H1 (cell line): ENCODE data around the gene ADGRF1. TPM values are rescaled to one million over a fixed set of nuclear protein-coding genes. Genes with fewer than 3 reads are reported as not detected.

Source experiments
- CTCF ChIA-PET: fragments of 300-600 bp; sonication (Branson Sonifier 250); formaldehyde crosslinking; loops from one replicate; lab custom pipeline; 2021; ENCODE audit not compliant: partially characterized antibody; lab: Charles Lee
- POLR2A ChIA-PET: fragments of 300-600 bp; sonication (Branson Sonifier 250); formaldehyde crosslinking; loops from one replicate; lab custom pipeline; 2021; ENCODE audit warnings: inconsistent platforms; ENCODE audit not compliant: partially characterized antibody; lab: Charles Lee
- DNase-seq, 2 experiments: peaks; one replicate each; pipeline versions ENCODE4 v3.0.0 to v3.0.0-alpha.2; 2010 to 2022; ENCODE audit warnings: low spot score in 2 of 2, low read depth in 1 of 2, mixed read lengths in 1 of 2
- FAIRE-seq: peaks from 2 replicates; lab custom pipeline; 2011; peaks lifted over from hg19 to GRCh38; lab: Jason Lieb, UNC
- H2AFZ ChIP-seq: 2 replicates; pipeline ENCODE4 v1.8.1; 2012; ENCODE audit warnings: low read length, inconsistent platforms
- H2AK5ac ChIP-seq: 2 replicates; pipeline ENCODE4 v1.6.1; 2013; ENCODE audit warnings: low read depth, low read length
- H2BK120ac ChIP-seq: replicated peaks from 2 replicates; pipeline ENCODE3; 2013; ENCODE audit warnings: low read depth, low read length, inconsistent platforms
- H2BK12ac ChIP-seq: 2 replicates; pipeline ENCODE4 v1.6.1; 2013; ENCODE audit warnings: low read depth, low read length
- H2BK15ac ChIP-seq: 2 replicates; pipeline ENCODE4 v1.6.1; 2013; ENCODE audit warnings: low read length
- H2BK20ac ChIP-seq: 2 replicates; pipeline ENCODE4 v1.6.1; 2013; ENCODE audit warnings: low read length
- H2BK5ac ChIP-seq: 2 replicates; pipeline ENCODE4 v1.6.1; 2013; ENCODE audit warnings: low read depth, low read length
- H3K14ac ChIP-seq: 2 replicates; pipeline ENCODE4 v1.6.1; 2013; ENCODE audit warnings: inconsistent platforms; ENCODE audit not compliant: insufficient read length
- H3K18ac ChIP-seq: 2 replicates; pipeline ENCODE4 v1.6.1; 2013; ENCODE audit warnings: low read length; ENCODE audit errors: extremely low read depth
- H3K23ac ChIP-seq: 2 replicates; pipeline ENCODE4 v1.6.1; 2013; ENCODE audit warnings: inconsistent platforms; ENCODE audit not compliant: insufficient read length
- H3K23me2 ChIP-seq: 2 replicates; pipeline ENCODE4 v1.6.1; 2013; ENCODE audit warnings: low read depth, low read length
- H3K27ac ChIP-seq: 2 replicates; pipeline ENCODE4 v1.6.1; 2011; ENCODE audit warnings: low read depth, low read length, inconsistent platforms
- H3K27me3 ChIP-seq, 4 experiments: replicated peaks in 1 of 4; 1 replicate in 1 of 4; 2 replicates in 3 of 4; pipeline versions ENCODE4 v1.6.1 to v1.8.1; 2011 to 2013; ENCODE audit warnings: low read length in 3 of 4, mild to moderate bottlenecking in 3 of 4, inconsistent platforms in 2 of 4, mixed read lengths in 2 of 4, moderate library complexity in 1 of 4; ENCODE audit not compliant: control insufficient read depth in 3 of 4, insufficient read depth in 3 of 4; ENCODE audit errors: extremely low read depth in 1 of 4
- H3K36me3 ChIP-seq, 4 experiments: 2 replicates each; pipeline versions ENCODE4 v1.6.1 to v1.8.1; 2011 to 2013; ENCODE audit warnings: mild to moderate bottlenecking in 4 of 4, low read length in 3 of 4, moderate library complexity in 2 of 4, control low read depth in 1 of 4, inconsistent platforms in 1 of 4; ENCODE audit not compliant: insufficient read depth in 4 of 4, control insufficient read depth in 2 of 4
- H3K4ac ChIP-seq: replicated peaks from 2 replicates; pipeline ENCODE3; 2013; ENCODE audit warnings: low read length, low read depth, mixed read lengths, inconsistent platforms; ENCODE audit not compliant: insufficient read length
- H3K4me1 ChIP-seq, 4 experiments: replicated peaks in 1 of 4; 1 replicate in 1 of 4; 2 replicates in 3 of 4; pipeline versions ENCODE4 v1.6.1 to v1.8.1; 2011 to 2013; ENCODE audit warnings: low read length in 3 of 4, inconsistent platforms in 2 of 4, mixed read lengths in 1 of 4; ENCODE audit not compliant: insufficient read depth in 4 of 4, control insufficient read depth in 3 of 4
- H3K4me2 ChIP-seq, 2 experiments: 2 replicates each; pipeline versions ENCODE4 v1.6.1 to v1.8.1; 2011 to 2013; ENCODE audit warnings: low read depth in 2 of 2, low read length in 2 of 2, control low read depth in 1 of 2, inconsistent platforms in 1 of 2, mild to moderate bottlenecking in 1 of 2; ENCODE audit not compliant: insufficient read depth in 1 of 2
- H3K4me3 ChIP-seq, 4 experiments: fragments of 200-600, 300-600 bp in 1 of 4; sonication (generic), shearing (Covaris generic), sonication (Bioruptor Twin) in 1 of 4; 2 replicates each; pipeline versions ENCODE4 v1.5.1 to v1.8.1; 2011 to 2016; ENCODE audit warnings: low read length in 4 of 4, low read depth in 3 of 4, control low read depth in 2 of 4, inconsistent platforms in 2 of 4, mild to moderate bottlenecking in 2 of 4, mixed read lengths in 1 of 4, moderate library complexity in 1 of 4; ENCODE audit not compliant: insufficient read depth in 2 of 4; ENCODE audit errors: extremely low read depth in 1 of 4
- H3K56ac ChIP-seq: replicated peaks from 2 replicates; pipeline ENCODE3; 2013; ENCODE audit warnings: low read depth, mild to moderate bottlenecking, mixed read lengths, low read length, inconsistent platforms; ENCODE audit not compliant: insufficient read length
- H3K79me1 ChIP-seq: 2 replicates; pipeline ENCODE4 v1.6.1; 2013; ENCODE audit warnings: low read depth, low read length, control low read depth
- H3K79me2 ChIP-seq, 2 experiments: 2 replicates each; pipeline versions ENCODE4 v1.6.1 to v1.8.1; 2012 to 2013; ENCODE audit warnings: low read length in 2 of 2, mild to moderate bottlenecking in 2 of 2, inconsistent platforms in 1 of 2; ENCODE audit not compliant: insufficient read depth in 2 of 2, control insufficient read depth in 1 of 2
- H3K9ac ChIP-seq, 4 experiments: replicated peaks in 1 of 4; 1 replicate in 1 of 4; 2 replicates in 3 of 4; pipeline versions ENCODE4 v1.6.1 to v1.8.1; 2011 to 2013; ENCODE audit warnings: low read depth in 3 of 4, low read length in 3 of 4, control low read depth in 2 of 4, mild to moderate bottlenecking in 2 of 4, moderate library complexity in 2 of 4, inconsistent platforms in 1 of 4; ENCODE audit errors: extremely low read depth in 1 of 4
- H3K9me3 ChIP-seq, 2 experiments: 2 replicates each; pipeline versions ENCODE4 v1.6.1 to v1.8.1; 2012 to 2013; ENCODE audit warnings: mild to moderate bottlenecking in 2 of 2, moderate library complexity in 2 of 2, control low read depth in 1 of 2, inconsistent platforms in 1 of 2, low read depth in 1 of 2, low read length in 1 of 2, mixed read lengths in 1 of 2; ENCODE audit not compliant: insufficient read depth in 2 of 2
- H4K20me1 ChIP-seq, 2 experiments: replicated peaks in 1 of 2; 2 replicates each; pipeline versions ENCODE3 to v1.8.1; 2011 to 2013; ENCODE audit warnings: inconsistent platforms in 2 of 2, low read length in 2 of 2, mild to moderate bottlenecking in 1 of 2; ENCODE audit not compliant: insufficient read depth in 2 of 2, control insufficient read depth in 1 of 2
- H4K5ac ChIP-seq: 2 replicates; pipeline ENCODE4 v1.6.1; 2013; ENCODE audit warnings: low read length, low read depth, mixed read lengths, inconsistent platforms; ENCODE audit not compliant: insufficient read length
- H4K8ac ChIP-seq: 2 replicates; pipeline ENCODE4 v1.8.0; 2013; ENCODE audit warnings: mild to moderate bottlenecking, moderate library complexity, low read length, inconsistent platforms; ENCODE audit not compliant: insufficient read depth; ENCODE audit errors: extremely low read depth
- H4K91ac ChIP-seq: replicated peaks from 2 replicates; pipeline ENCODE3; 2013; ENCODE audit warnings: low read length, mixed read lengths, inconsistent platforms; ENCODE audit not compliant: insufficient read length
- CHD2 ChIP-seq: IDR thresholded peaks from 2 replicates; pipeline ENCODE4 v1.6.1; 2012; ENCODE audit warnings: low read length, improper control_type of control experiment
- E2F6 ChIP-seq: IDR thresholded peaks from 2 replicates; pipeline ENCODE4 v1.6.1; 2012; ENCODE audit warnings: inconsistent platforms
- EP300 ChIP-seq, 2 experiments: IDR thresholded peaks; 1 replicate in 1 of 2; 2 replicates in 1 of 2; pipeline ENCODE4 v1.6.1; 2011 to 2012; ENCODE audit warnings: low read depth in 2 of 2, low read length in 2 of 2, mild to moderate bottlenecking in 2 of 2, borderline replicate concordance in 1 of 2, inconsistent platforms in 1 of 2, moderate library complexity in 1 of 2
- JUN ChIP-seq: IDR thresholded peaks from 2 replicates; pipeline ENCODE4 v1.6.1; 2011; ENCODE audit warnings: low read depth, mild to moderate bottlenecking, improper control_type of control experiment, low read length
- KDM1A ChIP-seq: fragments of 200-600, 300-600 bp; sonication (generic); IDR thresholded peaks from 2 replicates; pipeline ENCODE4 v1.7.1; 2016; ENCODE audit warnings: mild to moderate bottlenecking, low read length, borderline replicate concordance
- KDM4A ChIP-seq: IDR thresholded peaks from one replicate; pipeline ENCODE4 v1.7.1; 2012; ENCODE audit warnings: low read depth, mild to moderate bottlenecking, moderate library complexity, low read length, inconsistent platforms; ENCODE audit not compliant: severe bottlenecking
- PHF8 ChIP-seq: fragments of 200-600 bp; sonication (generic); conservative IDR thresholded peaks from 2 replicates; pipeline ENCODE4 v1.7.1; 2012; ENCODE audit warnings: low read depth, mild to moderate bottlenecking, inconsistent platforms, low read length, moderate library complexity
- POLR2A ChIP-seq, 2 experiments: IDR thresholded peaks; 1 replicate in 1 of 2; 2 replicates in 1 of 2; pipeline ENCODE4 v1.6.1; 2011; ENCODE audit warnings: low read depth in 2 of 2, low read length in 2 of 2, mild to moderate bottlenecking in 2 of 2; ENCODE audit errors: control extremely low read depth in 1 of 2
- RBBP5 ChIP-seq: IDR thresholded peaks from 2 replicates; pipeline ENCODE4 v1.7.1; 2012; ENCODE audit warnings: low read depth, mild to moderate bottlenecking, inconsistent platforms, low read length, moderate library complexity, borderline replicate concordance
- SIN3A ChIP-seq, 2 experiments: IDR thresholded peaks in 1 of 2; conservative IDR thresholded peaks in 1 of 2; 2 replicates each; pipeline ENCODE4 v1.6.1; 2011 to 2012; ENCODE audit warnings: low read length in 2 of 2, improper control_type of control experiment in 1 of 2, low read depth in 1 of 2, mild to moderate bottlenecking in 1 of 2
- SIRT6 ChIP-seq: IDR thresholded peaks from one replicate; pipeline ENCODE4 v1.7.1; 2012; ENCODE audit warnings: low read length, inconsistent platforms
- SIX5 ChIP-seq: IDR thresholded peaks from 2 replicates; pipeline ENCODE4 v1.6.1; 2011; ENCODE audit warnings: mild to moderate bottlenecking, low read depth, low read length
- TEAD4 ChIP-seq: IDR thresholded peaks from 2 replicates; pipeline ENCODE4 v1.6.1; 2012; ENCODE audit warnings: low read depth, low read length, inconsistent platforms, mixed read lengths
- WGBS, 2 experiments: shearing (Covaris generic) in 1 of 2; methylation state at CpG; one replicate each; pipeline versions ENCODE4 v1.1.6 to v1.1.7; 2013 to 2015; ENCODE audit warnings: low lambda C conversion rate in 2 of 2, mixed read lengths in 2 of 2, inconsistent platforms in 1 of 2, low coverage in 1 of 2, missing lambda C conversion rate in 1 of 2; ENCODE audit not compliant: insufficient replicate concordance in 2 of 2, insufficient coverage in 1 of 2, insufficient read length in 1 of 2; ENCODE audit errors: extremely low coverage in 1 of 2, missing lambda C conversion rate in 1 of 2; 5-methylcytosine and 5-hydroxymethylcytosine counted together
- polyA plus RNA-seq, 7 experiments: library from polyadenylated mRNA; depleted of rRNA in 3 of 7; stranded (reverse) in 5 of 7; unstranded in 2 of 7; fragments of >200 nt in 5 of 7; fragments of 200-250 nt in 2 of 7; gene quantifications; 1 replicate in 5 of 7; 2 replicates in 1 of 7; 4 replicates in 1 of 7; pipeline versions ENCODE4 v1.2.1 to v1.2.3, GENCODE V29; 2011 to 2013; ENCODE audit warnings: missing spikeins in 2 of 7, mixed read lengths in 2 of 7
- total RNA-seq: library from RNA; stranded (reverse); fragmentation: NEBNext Ultra II Directional; extraction: Animal tissue kit (Norgen Biotek cat#: 25700); gene quantifications from 2 replicates; pipeline ENCODE4 v1.2.1, GENCODE V29; 2021

ADGRF1 gene
- total and polyA plus RNA-seq, 2 of the 8 experiments (the other 6 are each of a cell fraction or from before 2014, with no cell fraction given): not detected

- no peaks in the 10 kb centered on the region for H4K20me1 ChIP-seq
- no peak overlapping the region for H2BK120ac ChIP-seq
- H3K4ac ChIP-seq: no peak overlapping the region
- H2BK12ac ChIP-seq: no peak overlapping the region
- H3K23ac ChIP-seq: no peak overlapping the region
- no peaks in the 10 kb centered on the region for H3K4me1 ChIP-seq
- CTCF ChIA-PET: interaction anchor here (1.5 kb wide), 1 partner anchor 39 kb away, joined by 5 read pairs; no protein-coding TSS in a partner anchor
- no peak overlapping the region for H2AFZ ChIP-seq
- H3K23me2 ChIP-seq: no peaks in the 10 kb centered on the region
- TF ChIP-seq KDM4A (no peak), CHD2 (no peak), RBBP5 (no peak), POLR2A (IDR thresholded peaks at IDR 0.05; ENCODE audit: control extremely low read depth in 1 of 2, low read depth in 2 of 2, low read length in 2 of 2) (no peak), SIX5 (no peak), TEAD4 (no peak), KDM1A (no peak), JUN (no peak), SIRT6 (no peak), EP300 (IDR thresholded peaks at IDR 0.05; ENCODE audit: borderline replicate concordance in 1 of 2, low read depth in 2 of 2, low read length in 2 of 2) (no peak), E2F6 (no peak), SIN3A (conservative IDR thresholded peaks at IDR 0.05 in 1 of 2, IDR thresholded peaks at IDR 0.05 in 1 of 2; ENCODE audit: low read depth in 1 of 2, low read length in 2 of 2) (no peak), PHF8 (no peak)
- H3K79me2 ChIP-seq: no peaks in the 10 kb centered on the region
- no peak overlapping the region for H3K9ac ChIP-seq
- H4K5ac ChIP-seq: no peak overlapping the region
- H2BK15ac ChIP-seq: no peak overlapping the region
- H3K56ac ChIP-seq: no peak overlapping the region
- H4K91ac ChIP-seq: no peak overlapping the region
- no peaks in the 10 kb centered on the region for H3K9me3 ChIP-seq
- H2AK5ac ChIP-seq: no peak overlapping the region
- no peak overlapping the region for H3K27ac ChIP-seq
- no peaks in the 10 kb centered on the region for H3K27me3 ChIP-seq
- no peak for DNase-seq
- H2BK5ac ChIP-seq: no peak overlapping the region
- no peak overlapping the region for H4K8ac ChIP-seq
- no peak overlapping the region for H3K4me3 ChIP-seq
- WGBS, 2 experiments: 94% methylated on average over 3 of the region's 3 CpGs; no CpG with 5 or more reads in 1 of the 2 experiments
- no peak overlapping the region for H2BK20ac ChIP-seq
- FAIRE-seq: no peak
- POLR2A ChIA-PET: no interaction called here
- H3K18ac ChIP-seq: no peak overlapping the region
- no peak overlapping the region for H3K14ac ChIP-seq
- no peaks in the 10 kb centered on the region for H3K36me3 ChIP-seq
- no peak overlapping the region for H3K4me2 ChIP-seq
- H3K79me1 ChIP-seq: no peaks in the 10 kb centered on the region
Observed at GRCh38 chr6:47007657-47008396, 34.3 kb downstream of the ADGRF1 start.
